ENCODE results near the gene CSF2.

CSF2 gene

GRCh38 chr5:132056610-132057497 is 16.7 kb upstream of the CSF2 start:
- H3K9me3 ChIP-seq (ENCODE audit: control insufficient read depth, low read length) = no peaks in the 10 kb centered on the region
- H3K36me3 ChIP-seq (ENCODE audit: control insufficient read depth, insufficient read depth, low read length) = no peaks in the 10 kb centered on the region
- H3K4me1 ChIP-seq (ENCODE audit: control insufficient read depth, insufficient read depth, low read length) = no peaks in the 10 kb centered on the region

GRCh38 chr5:132057498-132058255 is 15.9 kb upstream of the CSF2 start:
- Histone ChIP-seq H3K9ac (ENCODE audit: low read length) (no peak overlapping the region), H3K9me3 (ENCODE audit: control insufficient read depth, low read length) (no peaks in the 10 kb centered on the region), H3K4me3 (ENCODE audit: low read length) (no peak overlapping the region), H3K27me3 (ENCODE audit: control insufficient read depth, insufficient read depth, low read length) (no peaks in the 10 kb centered on the region), H3K4me1 (ENCODE audit: control insufficient read depth, insufficient read depth, low read length) (no peaks in the 10 kb centered on the region), H3K36me3 (ENCODE audit: control insufficient read depth, insufficient read depth, low read length) (no peaks in the 10 kb centered on the region)

More at GRCh38 chr5:132056610-132057497, 16.7 kb upstream of the CSF2 start:
- no peak overlapping the region for H3K4me3 ChIP-seq (ENCODE audit: low read length)
- no peak overlapping the region for H3K9ac ChIP-seq (ENCODE audit: low read length)
- H3K27me3 ChIP-seq (ENCODE audit: control insufficient read depth, insufficient read depth, low read length) = no peaks in the 10 kb centered on the region

GRCh38 chr5:132058646-132059042 is 14.9 kb upstream of the CSF2 start:
- H3K4me3 ChIP-seq (ENCODE audit: low read length) = no peak overlapping the region
- H3K4me1 ChIP-seq (ENCODE audit: control insufficient read depth, insufficient read depth, low read length) = no peaks in the 10 kb centered on the region
- no peaks in the 10 kb centered on the region for H3K27me3 ChIP-seq (ENCODE audit: control insufficient read depth, insufficient read depth, low read length)
- H3K36me3 ChIP-seq (ENCODE audit: control insufficient read depth, insufficient read depth, low read length) = no peaks in the 10 kb centered on the region
- H3K9ac ChIP-seq (ENCODE audit: low read length) = no peak overlapping the region
- H3K9me3 ChIP-seq (ENCODE audit: control insufficient read depth, low read length) = no peaks in the 10 kb centered on the region

GRCh38 chr5:132059043-132059695 is 14.4 kb upstream of the CSF2 start:
- H3K4me1 ChIP-seq (ENCODE audit: control insufficient read depth, insufficient read depth, low read length) = no peaks in the 10 kb centered on the region
- no peak overlapping the region for H3K4me3 ChIP-seq (ENCODE audit: low read length)
- H3K9ac ChIP-seq (ENCODE audit: low read length) = no peak overlapping the region
- no peaks in the 10 kb centered on the region for H3K27me3 ChIP-seq (ENCODE audit: control insufficient read depth, insufficient read depth, low read length)
- no peaks in the 10 kb centered on the region for H3K36me3 ChIP-seq (ENCODE audit: control insufficient read depth, insufficient read depth, low read length)
- H3K9me3 ChIP-seq (ENCODE audit: control insufficient read depth, low read length) = no peaks in the 10 kb centered on the region

- Histone ChIP-seq H3K9me3 (ENCODE audit: control insufficient read depth, low read length) (no peaks in the 10 kb centered on the region), H3K4me3 (ENCODE audit: low read length) (no peak overlapping the region), H3K36me3 (ENCODE audit: control insufficient read depth, insufficient read depth, low read length) (no peaks in the 10 kb centered on the region), H3K4me1 (ENCODE audit: control insufficient read depth, insufficient read depth, low read length) (no peaks in the 10 kb centered on the region), H3K27me3 (ENCODE audit: control insufficient read depth, insufficient read depth, low read length) (no peaks in the 10 kb centered on the region), H3K9ac (ENCODE audit: low read length) (no peak overlapping the region)
Measured at GRCh38 chr5:132059696-132060500, 13.7 kb upstream of the CSF2 start.

GRCh38 chr5:132060501-132061161 is 13.0 kb upstream of the CSF2 start, which contains the start of gene IL3:
Gene IL3 (plus strand): TSS chr5:132060655. CDS start chr5:132060707, 52 bp downstream.
- Histone ChIP-seq H3K27me3 (ENCODE audit: control insufficient read depth, insufficient read depth, low read length) (no peaks in the 10 kb centered on the region), H3K9me3 (ENCODE audit: control insufficient read depth, low read length) (no peaks in the 10 kb centered on the region), H3K9ac (ENCODE audit: low read length) (no peak within 1 kb of the TSS), H3K4me3 (ENCODE audit: low read length) (no peak within 1 kb of the TSS), H3K4me1 (ENCODE audit: control insufficient read depth, insufficient read depth, low read length) (no peaks in the 10 kb centered on the region), H3K36me3 (ENCODE audit: control insufficient read depth, insufficient read depth, low read length) (no peaks in the 10 kb centered on the region)

- Histone ChIP-seq H3K9me3 (ENCODE audit: control insufficient read depth, low read length) (no peaks in the 10 kb centered on the region), H3K36me3 (ENCODE audit: control insufficient read depth, insufficient read depth, low read length) (no peaks in the 10 kb centered on the region), H3K4me1 (ENCODE audit: control insufficient read depth, insufficient read depth, low read length) (no peaks in the 10 kb centered on the region), H3K9ac (ENCODE audit: low read length) (no peak overlapping the region), H3K27me3 (ENCODE audit: control insufficient read depth, insufficient read depth, low read length) (no peaks in the 10 kb centered on the region), H3K4me3 (ENCODE audit: low read length) (no peak overlapping the region)
Measured at GRCh38 chr5:132063090-132063911, 10.3 kb upstream of the CSF2 start.

- Histone ChIP-seq H3K4me1 (ENCODE audit: control insufficient read depth, insufficient read depth, low read length) (no peaks in the 10 kb centered on the region), H3K9me3 (ENCODE audit: control insufficient read depth, low read length) (no peaks in the 10 kb centered on the region), H3K9ac (ENCODE audit: low read length) (no peak overlapping the region)
Measured at GRCh38 chr5:132064140-132064539, 9.4 kb upstream of the CSF2 start.

GRCh38 chr5:132064738-132065331 is 8.8 kb upstream of the CSF2 start:
- H3K9me3 ChIP-seq (ENCODE audit: control insufficient read depth, low read length) = no peaks in the 10 kb centered on the region

More at GRCh38 chr5:132064140-132064539, 9.4 kb upstream of the CSF2 start:
- Histone ChIP-seq H3K4me3 (ENCODE audit: low read length) (no peak overlapping the region), H3K36me3 (ENCODE audit: control insufficient read depth, insufficient read depth, low read length) (no peaks in the 10 kb centered on the region), H3K27me3 (ENCODE audit: control insufficient read depth, insufficient read depth, low read length) (no peaks in the 10 kb centered on the region)

GRCh38 chr5:132065351-132065937 is 8.1 kb upstream of the CSF2 start:
- Histone ChIP-seq H3K4me1 (ENCODE audit: control insufficient read depth, insufficient read depth, low read length) (no peaks in the 10 kb centered on the region), H3K27me3 (ENCODE audit: control insufficient read depth, insufficient read depth, low read length) (no peaks in the 10 kb centered on the region), H3K36me3 (ENCODE audit: control insufficient read depth, insufficient read depth, low read length) (no peaks in the 10 kb centered on the region), H3K9me3 (ENCODE audit: control insufficient read depth, low read length) (no peaks in the 10 kb centered on the region), H3K9ac (ENCODE audit: low read length) (no peak overlapping the region), H3K4me3 (ENCODE audit: low read length) (no peak overlapping the region)

More at GRCh38 chr5:132064738-132065331, 8.8 kb upstream of the CSF2 start:
- H3K4me1 ChIP-seq (ENCODE audit: control insufficient read depth, insufficient read depth, low read length) = no peaks in the 10 kb centered on the region
- no peak overlapping the region for H3K4me3 ChIP-seq (ENCODE audit: low read length)
- H3K9ac ChIP-seq (ENCODE audit: low read length) = no peak overlapping the region
- no peaks in the 10 kb centered on the region for H3K36me3 ChIP-seq (ENCODE audit: control insufficient read depth, insufficient read depth, low read length)
- H3K27me3 ChIP-seq (ENCODE audit: control insufficient read depth, insufficient read depth, low read length) = no peaks in the 10 kb centered on the region
